Measurements from ENCODE around the gene HIBADH. TPM values are rescaled to one million over a fixed set of nuclear protein-coding genes. Genes with fewer than 3 reads are reported as not detected.

The HIBADH gene
- total and polyA plus RNA-seq, 9 of the 15 experiments (the other 6 are each of a cell fraction or from before 2014, with no cell fraction given), result 10.7 to 67.8 (median 36.9) TPM

- Histone ChIP-seq H3K4me3 (no peak overlapping the region), H3K27me3 (ENCODE audit: control insufficient read depth in 2 of 2, insufficient read depth in 2 of 2, low read length in 2 of 2) (no peaks in the 10 kb centered on the region), H3K4me1 (replicated peaks in 1 of 2; ENCODE audit: control insufficient read depth in 2 of 2, insufficient read depth in 2 of 2, low read length in 2 of 2) (no peaks in the 10 kb centered on the region), H3K9me3 (replicated peaks; ENCODE audit: control insufficient read depth, insufficient read depth, low read depth, low read length) (no peaks in the 10 kb centered on the region), H4K20me1 (replicated peaks; ENCODE audit: control insufficient read depth, insufficient read depth, low read length) (no peaks in the 10 kb centered on the region), H3K4me2 (ENCODE audit: insufficient read depth, low read length) (no peak overlapping the region), H3K79me2 (ENCODE audit: control insufficient read depth, insufficient read depth, low read length) (no peaks in the 10 kb centered on the region), H2AFZ (ENCODE audit: low read depth, low read length) (no peak overlapping the region), H3K27ac (ENCODE audit: extremely low read depth, low read depth, low read length) (no peak overlapping the region), H3K9ac (ENCODE audit: insufficient read depth in 1 of 2, low read depth in 2 of 2, low read length in 2 of 2) (no peak overlapping the region), H3K9me1 (ENCODE audit: control insufficient read depth, insufficient read depth, low read length) (no peaks in the 10 kb centered on the region), H3K36me3 (ENCODE audit: control insufficient read depth, insufficient read depth, low read length) (peaks cover 7% of the 10 kb centered on the region; the same call in 1 of the 3 replicates)
- ChIA-PET CTCF (ENCODE audit: low intra/inter-chr PET ratio) (no interaction called here), POLR2A (interaction anchor here (1.0 kb wide), 1 partner anchor 15 kb away, joined by 4 read pairs; no protein-coding TSS in a partner anchor)
- intact Hi-C loops (cut with micrococcal nuclease) (no loop called here), in situ Hi-C loops (cut with MboI) (no loop called here)
- ATAC-seq (no peak), FAIRE-seq (no peak), DNase-seq (ENCODE audit: extremely low read depth in 1 of 4, low spot score in 3 of 4) (no peak)
- TF ChIP-seq CBX8 (IDR thresholded peaks at IDR 0.05; ENCODE audit: borderline replicate concordance, extremely low read depth, low read depth, low read length, poor library complexity, severe bottlenecking) (no peak), JUNB (CRISPR knock-in tag; conservative IDR thresholded peaks at IDR 0.05) (no peak), TCF7L2 (IDR thresholded peaks at IDR 0.05; ENCODE audit: low read depth, low read length) (no peak), KDM2B (CRISPR knock-in tag; IDR thresholded peaks at IDR 0.05) (no peak), ZNF12 (CRISPR knock-in tag; IDR thresholded peaks at IDR 0.05) (no peak), BCOR (IDR thresholded peaks at IDR 0.05) (no peak), CBX5 (IDR thresholded peaks at IDR 0.05; ENCODE audit: borderline replicate concordance, low read depth) (no peak), HDAC2 (IDR thresholded peaks at IDR 0.05) (no peak), POLR2B (IDR thresholded peaks at IDR 0.05; ENCODE audit: low read depth, partially characterized antibody) (no peak), RBM14 (IDR thresholded peaks at IDR 0.05; ENCODE audit: borderline replicate concordance, insufficient read depth, low read depth, low read length) (no peak), ZBTB43 (CRISPR knock-in tag; IDR thresholded peaks at IDR 0.05) (no peak), ZNF583 (CRISPR knock-in tag; IDR thresholded peaks at IDR 0.05) (no peak)
- 80% methylated on average over 9 of the region's 9 CpGs for WGBS (ENCODE audit: insufficient coverage, low coverage, missing lambda C conversion rate)
- BruUV-seq (replicated peaks), result no TSS peak
Measured at GRCh38 chr7:27519793-27520469, 142.8 kb downstream of the HIBADH start.
